OCI-LY3 (cell line): Measurements from ENCODE around the gene RPL13.

Experiments used
- H2AFZ ChIP-seq: fragments of 200-600, 300-600 bp; shearing (Covaris generic); 2 replicates; pipeline ENCODE4 v1.6.0; 2014; ENCODE audit warnings: antibody characterized with exemption, low read depth, low read length
- H3K27ac ChIP-seq: fragments of 200-600, 300-600 bp; sonication (generic); 2 replicates; pipeline ENCODE4 v1.5.1; 2014; ENCODE audit warnings: mild to moderate bottlenecking, low read length, moderate library complexity, mixed read lengths
- H3K27me3 ChIP-seq: fragments of 200-600, 300-600 bp; sonication (generic); 2 replicates; pipeline ENCODE4 v1.6.1; 2014; ENCODE audit warnings: low read depth, low read length, mixed read lengths
- H3K36me3 ChIP-seq: fragments of 200-600, 300-600 bp; sonication (generic); replicated peaks from 2 replicates; pipeline ENCODE3; 2014; ENCODE audit warnings: low read depth, low read length, mixed read lengths
- H3K4me1 ChIP-seq: fragments of 300-600, 200-600 bp; sonication (generic); 2 replicates; pipeline ENCODE4 v1.6.1; 2014; ENCODE audit warnings: low read length, mixed read lengths
- H3K4me2 ChIP-seq: fragments of 200-600, 300-600 bp; sonication (generic); 2 replicates; pipeline ENCODE4 v1.6.1; 2014; ENCODE audit warnings: low read length, mixed read lengths
- H3K4me3 ChIP-seq: fragments of 300-600, 200-600 bp; sonication (generic); 2 replicates; pipeline ENCODE4 v1.5.1; 2014; ENCODE audit warnings: antibody characterized with exemption, mild to moderate bottlenecking, low read length, moderate library complexity
- H3K79me2 ChIP-seq: fragments of 300-600, 200-600 bp; shearing (Covaris generic); 2 replicates; pipeline ENCODE4 v1.6.1; 2014; ENCODE audit warnings: mild to moderate bottlenecking, low read length, mixed read lengths
- H3K9ac ChIP-seq: fragments of 300-600, 200-600 bp; shearing (Covaris generic); 2 replicates; pipeline ENCODE4 v1.6.0; 2014; ENCODE audit warnings: mild to moderate bottlenecking, low read length, moderate library complexity
- H3K9me3 ChIP-seq: fragments of 200-600, 300-600 bp; shearing (Covaris generic); 2 replicates; pipeline ENCODE4 v1.6.1; 2014; ENCODE audit warnings: low read length, mixed read lengths; ENCODE audit not compliant: insufficient read depth
- H4K20me1 ChIP-seq: fragments of 200-600, 300-600 bp; sonication (generic); 2 replicates; pipeline ENCODE4 v1.6.1; 2016; ENCODE audit warnings: low read length, mixed read lengths; ENCODE audit not compliant: insufficient read depth
- EZH2phosphoT487 ChIP-seq: fragments of 200-600 bp; shearing (Covaris generic); IDR thresholded peaks from 2 replicates; pipeline ENCODE4 v1.6.1; 2018; ENCODE audit warnings: antibody characterized with exemption, mixed run types, low read depth
- TF ChIP-seq, protein P1 (sequence below): fragments of 200-600, 300-600 bp; sonication (generic); IDR thresholded peaks from 2 replicates; pipeline ENCODE4 v1.5.1; 2014; ENCODE audit warnings: antibody characterized with exemption, low read length, low read depth

Gene RPL13

DNA sequence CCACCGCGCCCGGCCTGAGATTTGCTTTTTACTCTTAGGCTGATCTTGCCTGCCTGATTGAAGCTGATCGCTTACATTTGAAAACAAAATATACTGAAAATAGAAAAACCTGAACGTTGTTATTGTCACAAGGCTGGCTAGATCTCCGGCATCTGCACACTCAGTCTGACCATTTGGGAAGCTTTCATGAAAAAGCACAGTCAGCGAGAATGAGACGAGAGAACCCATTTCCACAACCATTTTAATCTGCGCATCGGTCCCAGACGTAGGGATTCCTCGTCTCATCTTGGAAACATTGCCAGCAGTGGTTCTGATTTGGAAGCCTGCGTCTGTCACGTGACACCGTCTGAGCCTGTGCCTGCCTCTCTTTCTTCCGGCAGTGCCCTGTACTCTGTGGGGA lies 31.4 kb upstream of the RPL13 start:
- Histone ChIP-seq H3K9me3 (no peaks in the 10 kb centered on the region), H4K20me1 (no peaks in the 10 kb centered on the region), H3K36me3 (peaks cover 51% of the 10 kb centered on the region), H3K27ac (no peak overlapping the region), H3K4me3 (no peak overlapping the region), H3K4me1 (no peaks in the 10 kb centered on the region), H3K9ac (no peak overlapping the region), H3K79me2 (no peaks in the 10 kb centered on the region), H3K27me3 (no peaks in the 10 kb centered on the region), H3K4me2 (no peak overlapping the region), H2AFZ (no peak overlapping the region)
- TF ChIP-seq, protein P1, sequence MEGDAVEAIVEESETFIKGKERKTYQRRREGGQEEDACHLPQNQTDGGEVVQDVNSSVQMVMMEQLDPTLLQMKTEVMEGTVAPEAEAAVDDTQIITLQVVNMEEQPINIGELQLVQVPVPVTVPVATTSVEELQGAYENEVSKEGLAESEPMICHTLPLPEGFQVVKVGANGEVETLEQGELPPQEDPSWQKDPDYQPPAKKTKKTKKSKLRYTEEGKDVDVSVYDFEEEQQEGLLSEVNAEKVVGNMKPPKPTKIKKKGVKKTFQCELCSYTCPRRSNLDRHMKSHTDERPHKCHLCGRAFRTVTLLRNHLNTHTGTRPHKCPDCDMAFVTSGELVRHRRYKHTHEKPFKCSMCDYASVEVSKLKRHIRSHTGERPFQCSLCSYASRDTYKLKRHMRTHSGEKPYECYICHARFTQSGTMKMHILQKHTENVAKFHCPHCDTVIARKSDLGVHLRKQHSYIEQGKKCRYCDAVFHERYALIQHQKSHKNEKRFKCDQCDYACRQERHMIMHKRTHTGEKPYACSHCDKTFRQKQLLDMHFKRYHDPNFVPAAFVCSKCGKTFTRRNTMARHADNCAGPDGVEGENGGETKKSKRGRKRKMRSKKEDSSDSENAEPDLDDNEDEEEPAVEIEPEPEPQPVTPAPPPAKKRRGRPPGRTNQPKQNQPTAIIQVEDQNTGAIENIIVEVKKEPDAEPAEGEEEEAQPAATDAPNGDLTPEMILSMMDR = no peak
- no peak for TF ChIP-seq EZH2phosphoT487

DNA sequence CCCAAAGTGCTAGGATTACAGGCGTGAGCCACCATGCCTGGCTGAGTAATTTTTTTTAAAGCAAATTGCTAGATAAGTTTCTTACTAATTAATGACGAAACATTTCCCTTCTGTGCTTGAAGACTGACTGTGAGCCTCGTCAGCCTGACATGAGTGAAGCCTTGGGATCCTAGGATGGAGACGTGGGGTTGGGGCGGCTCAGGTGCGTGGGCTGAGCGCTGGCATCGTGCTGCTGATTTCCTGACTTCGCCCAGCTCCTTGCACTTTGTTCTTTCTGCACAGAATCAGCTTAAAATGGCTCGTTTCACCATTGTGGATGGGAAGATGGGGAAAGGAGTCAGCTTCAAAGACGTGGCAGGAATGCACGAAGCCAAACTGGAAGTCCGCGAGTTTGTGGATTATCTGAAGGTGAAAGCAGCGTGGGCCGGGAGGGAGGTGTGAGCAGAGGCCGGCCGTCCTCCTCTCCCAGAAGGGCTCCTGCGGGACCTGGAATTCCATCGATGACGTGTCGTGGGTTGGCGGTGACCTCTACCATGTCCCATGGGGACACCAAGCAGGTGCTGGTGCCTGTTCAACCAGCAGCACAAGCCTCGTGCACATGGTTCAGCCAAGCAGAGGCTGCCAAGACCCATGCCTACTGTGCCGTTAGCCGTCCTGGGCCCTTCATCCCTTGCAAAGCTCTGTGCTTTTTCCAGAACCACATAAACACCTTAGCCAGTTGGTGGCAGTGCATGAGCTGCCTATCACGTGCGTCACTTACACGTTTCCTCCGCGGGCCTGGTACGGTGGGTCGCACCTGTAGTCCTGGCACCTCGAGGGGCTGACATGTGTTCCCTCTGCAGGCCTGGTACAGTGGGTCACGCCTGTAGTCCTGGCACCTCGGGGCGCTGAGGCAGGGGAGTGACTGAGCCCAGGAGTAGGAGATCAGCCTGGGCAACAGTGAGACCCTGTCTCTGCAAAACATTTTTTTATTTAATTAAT lies 29.8 kb upstream of the RPL13 start:
- TF ChIP-seq, protein P1 = no peak
- no peak for TF ChIP-seq EZH2phosphoT487
- H3K4me1 ChIP-seq = no peaks in the 10 kb centered on the region

DNA sequence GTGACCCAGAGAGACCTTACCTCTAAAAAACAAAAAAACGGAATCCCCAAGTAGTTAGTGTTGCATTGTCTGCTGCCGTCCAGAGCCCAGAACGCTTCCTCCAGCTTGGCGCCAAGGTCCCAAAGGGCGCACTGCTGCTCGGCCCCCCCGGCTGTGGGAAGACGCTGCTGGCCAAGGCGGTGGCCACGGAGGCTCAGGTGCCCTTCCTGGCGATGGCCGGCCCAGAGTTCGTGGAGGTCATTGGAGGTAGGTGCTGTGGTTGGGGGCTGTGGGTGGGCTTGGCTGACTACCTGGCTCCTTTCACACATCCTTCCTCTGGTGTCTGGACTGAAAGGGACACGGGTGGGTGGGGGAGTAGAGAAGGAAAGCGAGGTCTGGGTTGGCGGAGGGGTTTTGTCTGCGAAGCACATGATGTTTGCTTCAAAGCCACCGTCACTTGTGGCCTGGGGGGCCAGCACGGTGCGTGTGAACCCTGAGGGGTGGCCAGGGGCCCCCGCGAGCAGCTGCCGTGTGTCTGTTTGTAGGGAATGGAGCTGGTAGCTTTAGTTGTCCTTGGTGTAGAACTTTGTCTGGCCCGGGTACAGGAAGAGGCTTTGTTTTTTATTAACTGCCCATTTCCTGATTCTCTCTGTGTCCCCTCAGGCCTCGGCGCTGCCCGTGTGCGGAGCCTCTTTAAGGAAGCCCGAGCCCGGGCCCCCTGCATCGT lies 28.5 kb upstream of the RPL13 start:
- no peaks in the 10 kb centered on the region; the same call in 1 of the 2 replicates for H4K20me1 ChIP-seq
- TF ChIP-seq, protein P1 = no peak
- no peak for TF ChIP-seq EZH2phosphoT487
- H3K27ac ChIP-seq = no peak overlapping the region
- H3K4me2 ChIP-seq = no peak overlapping the region
- no peaks in the 10 kb centered on the region for H3K9me3 ChIP-seq
- no peak overlapping the region for H3K4me3 ChIP-seq
- H3K36me3 ChIP-seq = peaks cover 51% of the 10 kb centered on the region
- no peaks in the 10 kb centered on the region for H3K79me2 ChIP-seq
- H2AFZ ChIP-seq = no peak overlapping the region
- H3K27me3 ChIP-seq = no peaks in the 10 kb centered on the region
- no peaks in the 10 kb centered on the region for H3K4me1 ChIP-seq
- H3K9ac ChIP-seq = no peak overlapping the region

More for the DNA sequence above, 29.8 kb upstream of the RPL13 start:
- Histone ChIP-seq H3K27ac (no peak overlapping the region), H3K9me3 (no peaks in the 10 kb centered on the region), H3K4me3 (no peak overlapping the region), H2AFZ (no peak overlapping the region), H3K9ac (no peak overlapping the region), H3K4me2 (no peak overlapping the region), H3K27me3 (no peaks in the 10 kb centered on the region), H3K36me3 (peaks cover 57% of the 10 kb centered on the region), H4K20me1 (no peaks in the 10 kb centered on the region; the same call in 1 of the 2 replicates), H3K79me2 (no peaks in the 10 kb centered on the region)

DNA sequence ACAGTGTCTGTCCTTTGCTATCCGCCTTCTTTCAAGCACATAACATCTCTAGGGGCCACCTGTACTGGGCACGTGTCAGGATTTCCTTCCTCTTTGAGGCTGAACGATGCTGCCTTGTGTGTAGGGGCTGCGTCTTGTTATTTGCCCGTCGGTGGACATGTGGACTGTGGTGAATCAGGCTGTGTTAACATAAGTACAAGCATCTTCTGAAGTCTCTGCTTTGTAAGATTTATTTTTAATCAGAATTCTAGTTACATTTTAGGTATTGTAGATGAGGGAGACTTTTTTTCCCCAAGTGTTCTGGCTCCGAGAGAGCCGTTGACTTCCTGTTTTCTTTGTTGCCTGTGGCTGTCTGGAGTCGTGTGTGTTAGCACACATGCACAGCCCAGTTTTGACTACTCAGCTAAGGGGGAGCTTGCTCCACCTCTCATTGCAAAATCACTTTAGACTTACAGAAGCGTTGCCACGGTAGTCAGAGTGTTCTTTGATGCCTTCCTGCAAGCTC lies 26.2 kb upstream of the RPL13 start:
- no peak for TF ChIP-seq EZH2phosphoT487
- TF ChIP-seq, protein P1 = no peak
- Histone ChIP-seq H3K27ac (no peak overlapping the region), H3K9me3 (no peaks in the 10 kb centered on the region), H4K20me1 (no peaks in the 10 kb centered on the region; the same call in 1 of the 2 replicates), H3K4me2 (no peak overlapping the region), H3K36me3 (peaks cover 45% of the 10 kb centered on the region), H2AFZ (no peak overlapping the region), H3K79me2 (no peaks in the 10 kb centered on the region), H3K4me1 (no peaks in the 10 kb centered on the region), H3K9ac (no peak overlapping the region), H3K27me3 (no peaks in the 10 kb centered on the region), H3K4me3 (no peak overlapping the region)
